ENCODE data around the gene INPP5D.

INPP5D gene

GRCh38 chr2:233083782-233084181 lies 23.6 kb downstream of the INPP5D start:
- H3K4me3 Mint-ChIP-seq: peak overlapping the region; percentile 76
- peak overlapping the region; percentile 81 for H3K27ac Mint-ChIP-seq
- ATAC-seq (no peak), DNase-seq (no peak)
- peaks cover 54% of the 10 kb centered on the region for H3K36me3 Mint-ChIP-seq (ENCODE audit: low read depth)
- H3K9me3 Mint-ChIP-seq: no peaks in the 10 kb centered on the region
- H3K27me3 Mint-ChIP-seq: no peaks in the 10 kb centered on the region
- H3K4me1 Mint-ChIP-seq: peaks cover 90% of the 10 kb centered on the region

GRCh38 chr2:233084488-233084887 lies 24.3 kb downstream of the INPP5D start:
- H3K36me3 Mint-ChIP-seq (ENCODE audit: low read depth): peaks cover 47% of the 10 kb centered on the region
- H3K27ac Mint-ChIP-seq: peak overlapping the region; percentile 81
- H3K9me3 Mint-ChIP-seq: no peaks in the 10 kb centered on the region
- H3K4me3 Mint-ChIP-seq: peak overlapping the region; percentile 76
- H3K4me1 Mint-ChIP-seq: peaks cover 83% of the 10 kb centered on the region
- peak; percentile 38 for DNase-seq
- no peaks in the 10 kb centered on the region for H3K27me3 Mint-ChIP-seq
- ATAC-seq: peak; percentile 15

- H3K36me3 Mint-ChIP-seq (ENCODE audit: low read depth): peaks cover 43% of the 10 kb centered on the region
- ATAC-seq (no peak), DNase-seq (no peak)
- H3K4me3 Mint-ChIP-seq: peak overlapping the region; percentile 15
- H3K4me1 Mint-ChIP-seq: peaks cover 77% of the 10 kb centered on the region
- no peaks in the 10 kb centered on the region for H3K9me3 Mint-ChIP-seq
- no peaks in the 10 kb centered on the region for H3K27me3 Mint-ChIP-seq
- H3K27ac Mint-ChIP-seq: peak overlapping the region; percentile 81
These were observed 25.1 kb downstream of the INPP5D start for GRCh38 chr2:233085037-233085838.

- H3K4me3 Mint-ChIP-seq: peak overlapping the region; percentile 15
- no peak for ATAC-seq
These were observed 25.7 kb downstream of the INPP5D start for GRCh38 chr2:233085839-233086150.

GRCh38 chr2:233087713-233088112 lies 27.6 kb downstream of the INPP5D start:
- Mint-ChIP-seq H3K9me3 (no peaks in the 10 kb centered on the region), H3K27ac (no peak overlapping the region), H3K36me3 (ENCODE audit: low read depth) (peaks cover 40% of the 10 kb centered on the region), H3K27me3 (no peaks in the 10 kb centered on the region), H3K4me3 (no peak overlapping the region), H3K4me1 (peaks cover 66% of the 10 kb centered on the region)
- no peak for DNase-seq
- ATAC-seq: no peak

More at GRCh38 chr2:233085839-233086150, 25.7 kb downstream of the INPP5D start:
- H3K27ac Mint-ChIP-seq: peak overlapping the region; percentile 81
- peaks cover 71% of the 10 kb centered on the region for H3K4me1 Mint-ChIP-seq
- H3K9me3 Mint-ChIP-seq: no peaks in the 10 kb centered on the region
- peaks cover 39% of the 10 kb centered on the region for H3K36me3 Mint-ChIP-seq (ENCODE audit: low read depth)
- DNase-seq: no peak
- no peaks in the 10 kb centered on the region for H3K27me3 Mint-ChIP-seq

GRCh38 chr2:233088972-233089345 lies 28.8 kb downstream of the INPP5D start:
- Mint-ChIP-seq H3K27ac (no peak overlapping the region), H3K27me3 (no peaks in the 10 kb centered on the region), H3K4me1 (peaks cover 65% of the 10 kb centered on the region), H3K4me3 (no peak overlapping the region), H3K36me3 (ENCODE audit: low read depth) (peaks cover 39% of the 10 kb centered on the region), H3K9me3 (no peaks in the 10 kb centered on the region)
- ATAC-seq (no peak), DNase-seq (no peak)

- peaks cover 61% of the 10 kb centered on the region for H3K4me1 Mint-ChIP-seq
- no peak for ATAC-seq
- H3K9me3 Mint-ChIP-seq: no peaks in the 10 kb centered on the region
- DNase-seq: no peak
- H3K27me3 Mint-ChIP-seq: no peaks in the 10 kb centered on the region
- H3K27ac Mint-ChIP-seq: no peak overlapping the region
- H3K36me3 Mint-ChIP-seq (ENCODE audit: low read depth): peaks cover 31% of the 10 kb centered on the region
- H3K4me3 Mint-ChIP-seq: no peak overlapping the region
These were observed 29.7 kb downstream of the INPP5D start for GRCh38 chr2:233089851-233090250.

GRCh38 chr2:233090879-233091278 lies 30.7 kb downstream of the INPP5D start:
- DNase-seq: no peak
- no peak overlapping the region for H3K4me3 Mint-ChIP-seq
- no peaks in the 10 kb centered on the region for H3K27me3 Mint-ChIP-seq
- no peak for ATAC-seq
- H3K4me1 Mint-ChIP-seq: peaks cover 51% of the 10 kb centered on the region
- H3K9me3 Mint-ChIP-seq: no peaks in the 10 kb centered on the region
- H3K27ac Mint-ChIP-seq: no peak overlapping the region
- peaks cover 31% of the 10 kb centered on the region for H3K36me3 Mint-ChIP-seq (ENCODE audit: low read depth)

GRCh38 chr2:233091595-233092375 lies 31.6 kb downstream of the INPP5D start:
- H3K4me3 Mint-ChIP-seq: no peak overlapping the region
- H3K4me1 Mint-ChIP-seq: peaks cover 50% of the 10 kb centered on the region

GRCh38 chr2:233092432-233093165 lies 32.5 kb downstream of the INPP5D start:
- no peak overlapping the region for H3K4me3 Mint-ChIP-seq
- peaks cover 53% of the 10 kb centered on the region for H3K4me1 Mint-ChIP-seq

More at GRCh38 chr2:233091595-233092375, 31.6 kb downstream of the INPP5D start:
- Mint-ChIP-seq H3K27ac (peak overlapping the region; percentile 87), H3K9me3 (no peaks in the 10 kb centered on the region), H3K36me3 (ENCODE audit: low read depth) (peaks cover 27% of the 10 kb centered on the region), H3K27me3 (no peaks in the 10 kb centered on the region)
- ATAC-seq: no peak
- DNase-seq: no peak

GRCh38 chr2:233093166-233093448 lies 33.0 kb downstream of the INPP5D start:
- no peak for ATAC-seq
- Mint-ChIP-seq H3K4me3 (no peak overlapping the region), H3K4me1 (peaks cover 55% of the 10 kb centered on the region)

More at GRCh38 chr2:233092432-233093165, 32.5 kb downstream of the INPP5D start:
- no peaks in the 10 kb centered on the region for H3K27me3 Mint-ChIP-seq
- ATAC-seq (peak; percentile 20), DNase-seq (no peak)
- peak overlapping the region; percentile 87 for H3K27ac Mint-ChIP-seq
- no peaks in the 10 kb centered on the region for H3K9me3 Mint-ChIP-seq
- H3K36me3 Mint-ChIP-seq (ENCODE audit: low read depth): peaks cover 25% of the 10 kb centered on the region

GRCh38 chr2:233093721-233094120 lies 33.6 kb downstream of the INPP5D start:
- Mint-ChIP-seq H3K36me3 (ENCODE audit: low read depth) (peaks cover 21% of the 10 kb centered on the region), H3K9me3 (no peaks in the 10 kb centered on the region), H3K27ac (no peak overlapping the region), H3K4me3 (no peak overlapping the region), H3K4me1 (peaks cover 59% of the 10 kb centered on the region), H3K27me3 (no peaks in the 10 kb centered on the region)
- ATAC-seq (no peak), DNase-seq (no peak)

More at GRCh38 chr2:233093166-233093448, 33.0 kb downstream of the INPP5D start:
- Mint-ChIP-seq H3K9me3 (no peaks in the 10 kb centered on the region), H3K36me3 (ENCODE audit: low read depth) (peaks cover 23% of the 10 kb centered on the region), H3K27ac (peak overlapping the region; percentile 87), H3K27me3 (no peaks in the 10 kb centered on the region)
- no peak for DNase-seq

- ATAC-seq: no peak
- Mint-ChIP-seq H3K9me3 (peaks cover 1% of the 10 kb centered on the region), H3K4me3 (no peak overlapping the region), H3K27ac (no peak overlapping the region), H3K36me3 (ENCODE audit: low read depth) (peaks cover 26% of the 10 kb centered on the region), H3K27me3 (no peaks in the 10 kb centered on the region), H3K4me1 (peaks cover 68% of the 10 kb centered on the region)
- DNase-seq: no peak
These were observed 34.5 kb downstream of the INPP5D start for GRCh38 chr2:233094614-233095013.

GRCh38 chr2:233096006-233096405 lies 35.9 kb downstream of the INPP5D start:
- H3K9me3 Mint-ChIP-seq: peaks cover 9% of the 10 kb centered on the region
- peaks cover 36% of the 10 kb centered on the region for H3K36me3 Mint-ChIP-seq (ENCODE audit: low read depth)
- ATAC-seq: no peak
- no peak overlapping the region for H3K4me3 Mint-ChIP-seq
- H3K4me1 Mint-ChIP-seq: peaks cover 78% of the 10 kb centered on the region
- no peak for DNase-seq
- H3K27me3 Mint-ChIP-seq: no peaks in the 10 kb centered on the region
- no peak overlapping the region for H3K27ac Mint-ChIP-seq

All from activated naive CD8-positive, alpha-beta T cell treated with anti-CD3 and anti-CD28 coated beads, Interleukin-2, amount 50 U/mL, for 24 hours (primary cell).